Measurements from ENCODE around the gene SLX9.

Gene SLX9

DNA sequence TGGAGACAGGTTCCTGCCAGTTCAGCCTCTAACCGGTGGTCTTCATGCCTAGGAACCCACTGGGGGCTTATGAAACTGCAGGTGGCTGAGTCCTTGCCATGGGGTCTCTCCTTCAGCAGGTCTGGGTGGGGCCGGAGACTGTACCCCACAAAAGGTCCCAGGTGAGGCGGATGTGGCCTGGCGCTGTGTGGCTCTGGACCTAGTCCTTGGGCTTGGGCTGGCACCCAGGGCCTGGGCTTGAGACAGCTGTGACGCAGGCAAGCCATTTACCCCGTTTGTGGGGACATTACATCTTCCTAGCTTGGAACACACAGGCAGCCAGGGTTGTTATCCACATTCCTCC is 5.9 kb upstream of the SLX9 start:
- H3K4me1 ChIP-seq (ENCODE audit: insufficient read depth, low read length, severe bottlenecking), result peaks cover 10% of the 10 kb centered on the region
- no peak overlapping the region for H3K4me2 ChIP-seq (ENCODE audit: low read length)
- H3K79me2 ChIP-seq (ENCODE audit: insufficient read depth, low read length), result no peaks in the 10 kb centered on the region
- no peaks in the 10 kb centered on the region for H3F3A ChIP-seq (ENCODE audit: insufficient read depth, low read length)
- H3K27me3 ChIP-seq (ENCODE audit: insufficient read depth, low read length), result peaks cover 9% of the 10 kb centered on the region; the same call in 1 of the 2 replicates
- TF ChIP-seq, protein P1, sequence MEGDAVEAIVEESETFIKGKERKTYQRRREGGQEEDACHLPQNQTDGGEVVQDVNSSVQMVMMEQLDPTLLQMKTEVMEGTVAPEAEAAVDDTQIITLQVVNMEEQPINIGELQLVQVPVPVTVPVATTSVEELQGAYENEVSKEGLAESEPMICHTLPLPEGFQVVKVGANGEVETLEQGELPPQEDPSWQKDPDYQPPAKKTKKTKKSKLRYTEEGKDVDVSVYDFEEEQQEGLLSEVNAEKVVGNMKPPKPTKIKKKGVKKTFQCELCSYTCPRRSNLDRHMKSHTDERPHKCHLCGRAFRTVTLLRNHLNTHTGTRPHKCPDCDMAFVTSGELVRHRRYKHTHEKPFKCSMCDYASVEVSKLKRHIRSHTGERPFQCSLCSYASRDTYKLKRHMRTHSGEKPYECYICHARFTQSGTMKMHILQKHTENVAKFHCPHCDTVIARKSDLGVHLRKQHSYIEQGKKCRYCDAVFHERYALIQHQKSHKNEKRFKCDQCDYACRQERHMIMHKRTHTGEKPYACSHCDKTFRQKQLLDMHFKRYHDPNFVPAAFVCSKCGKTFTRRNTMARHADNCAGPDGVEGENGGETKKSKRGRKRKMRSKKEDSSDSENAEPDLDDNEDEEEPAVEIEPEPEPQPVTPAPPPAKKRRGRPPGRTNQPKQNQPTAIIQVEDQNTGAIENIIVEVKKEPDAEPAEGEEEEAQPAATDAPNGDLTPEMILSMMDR (IDR thresholded peaks at IDR 0.05; ENCODE audit: low read length), result no peak
- TF ChIP-seq EZH2 (IDR thresholded peaks at IDR 0.05; ENCODE audit: borderline replicate concordance, low read length), result no peak
- no peak overlapping the region for H3K4me3 ChIP-seq (ENCODE audit: low read depth, low read length, poor library complexity, severe bottlenecking)
- H3K9me2 ChIP-seq (ENCODE audit: low read depth, low read length), result no peaks in the 10 kb centered on the region
- no peak overlapping the region for H3K9ac ChIP-seq (ENCODE audit: low read length)
- no peaks in the 10 kb centered on the region for H3K36me3 ChIP-seq (ENCODE audit: insufficient read depth, low read length)
- no peaks in the 10 kb centered on the region for H4K20me1 ChIP-seq (ENCODE audit: insufficient read depth, low read length)
- H3K27ac ChIP-seq (ENCODE audit: low read depth, low read length, poor library complexity, severe bottlenecking), result no peak overlapping the region
- H3K9me3 ChIP-seq (ENCODE audit: low read length), result no peaks in the 10 kb centered on the region
- no peak overlapping the region for H2AFZ ChIP-seq (ENCODE audit: low read length)

DNA sequence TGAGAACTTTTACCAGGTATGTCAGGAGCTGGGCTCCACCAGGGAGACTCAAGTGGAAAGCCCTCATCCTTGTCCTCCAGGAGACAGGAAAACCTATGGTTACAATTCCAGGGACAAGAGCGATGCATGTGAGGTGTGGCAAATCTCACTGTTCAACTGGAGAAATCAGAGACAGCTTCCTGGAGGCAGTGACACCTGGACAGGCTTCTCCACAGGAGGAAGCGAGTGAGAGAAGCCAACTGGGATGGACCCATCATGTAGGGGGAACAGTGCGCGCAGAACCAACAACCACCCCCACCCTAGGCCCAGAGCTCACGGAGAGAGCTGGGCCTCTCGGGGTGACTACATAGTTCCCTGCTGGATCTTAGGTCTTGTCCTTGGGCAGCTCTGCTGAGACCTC is 5.6 kb upstream of the SLX9 start:
- Histone ChIP-seq H2AFZ (ENCODE audit: low read length) (no peak overlapping the region), H3K27me3 (ENCODE audit: insufficient read depth, low read length) (peaks cover 5% of the 10 kb centered on the region; the same call in 1 of the 2 replicates), H4K20me1 (ENCODE audit: insufficient read depth, low read length) (no peaks in the 10 kb centered on the region), H3K9me3 (ENCODE audit: low read length) (no peaks in the 10 kb centered on the region), H3K9me2 (ENCODE audit: low read depth, low read length) (no peaks in the 10 kb centered on the region), H3K79me2 (ENCODE audit: insufficient read depth, low read length) (no peaks in the 10 kb centered on the region), H3K27ac (ENCODE audit: low read depth, low read length, poor library complexity, severe bottlenecking) (no peak overlapping the region), H3K4me3 (ENCODE audit: low read depth, low read length, poor library complexity, severe bottlenecking) (no peak overlapping the region), H3K36me3 (ENCODE audit: insufficient read depth, low read length) (no peaks in the 10 kb centered on the region), H3K9ac (ENCODE audit: low read length) (no peak overlapping the region), H3K4me1 (ENCODE audit: insufficient read depth, low read length, severe bottlenecking) (peaks cover 14% of the 10 kb centered on the region), H3K4me2 (ENCODE audit: low read length) (no peak overlapping the region), H3F3A (ENCODE audit: insufficient read depth, low read length) (no peaks in the 10 kb centered on the region)
- TF ChIP-seq EZH2 (IDR thresholded peaks at IDR 0.05; ENCODE audit: borderline replicate concordance, low read length), result no peak
- TF ChIP-seq, protein P1 (IDR thresholded peaks at IDR 0.05; ENCODE audit: low read length), result no peak

DNA sequence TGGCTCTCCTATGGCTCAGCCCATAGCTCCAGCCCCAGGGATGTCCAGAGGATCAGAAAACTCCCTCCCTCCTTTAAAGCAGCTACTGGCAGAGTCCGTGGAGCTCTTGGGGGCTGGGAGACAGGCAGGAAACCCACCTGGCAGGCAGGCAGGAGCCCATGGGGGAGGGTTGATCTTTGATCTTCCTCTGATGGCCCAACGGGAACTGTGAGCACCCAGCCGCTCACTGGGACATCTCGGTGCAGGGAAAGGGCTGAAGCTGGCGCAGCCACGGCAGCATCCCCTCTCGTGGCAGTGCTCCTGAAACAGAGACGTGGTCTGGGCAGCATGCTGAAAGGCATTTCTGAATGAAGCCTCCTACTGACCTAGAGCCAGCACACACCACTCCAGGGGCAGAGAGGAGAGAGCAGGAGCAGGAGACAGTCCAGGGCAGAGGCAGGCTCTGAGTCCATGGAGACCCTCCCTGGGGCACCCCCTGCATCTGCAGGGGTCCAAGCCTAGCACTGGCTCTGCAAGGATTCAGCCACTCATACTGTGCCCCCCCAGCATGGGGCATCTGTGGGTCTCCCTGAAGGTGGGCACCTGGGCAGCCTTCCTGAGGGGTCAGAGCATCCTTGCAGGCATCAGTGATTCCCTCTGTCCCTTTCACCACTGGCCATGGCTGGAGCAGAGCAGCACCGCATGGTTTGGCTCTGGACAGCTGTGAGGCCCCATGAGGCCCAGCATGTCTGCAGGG is 4.9 kb upstream of the SLX9 start:
- Histone ChIP-seq H3K9me2 (ENCODE audit: low read depth, low read length) (no peaks in the 10 kb centered on the region), H4K20me1 (ENCODE audit: insufficient read depth, low read length) (no peaks in the 10 kb centered on the region), H3K79me2 (ENCODE audit: insufficient read depth, low read length) (no peaks in the 10 kb centered on the region), H3K27me3 (ENCODE audit: insufficient read depth, low read length) (peaks cover 5% of the 10 kb centered on the region; the same call in 1 of the 2 replicates), H3K9ac (ENCODE audit: low read length) (no peak overlapping the region), H3K9me3 (ENCODE audit: low read length) (no peaks in the 10 kb centered on the region), H3F3A (ENCODE audit: insufficient read depth, low read length) (no peaks in the 10 kb centered on the region), H3K4me2 (ENCODE audit: low read length) (no peak overlapping the region), H2AFZ (ENCODE audit: low read length) (no peak overlapping the region), H3K27ac (ENCODE audit: low read depth, low read length, poor library complexity, severe bottlenecking) (no peak overlapping the region), H3K36me3 (ENCODE audit: insufficient read depth, low read length) (no peaks in the 10 kb centered on the region), H3K4me3 (ENCODE audit: low read depth, low read length, poor library complexity, severe bottlenecking) (no peak overlapping the region), H3K4me1 (ENCODE audit: insufficient read depth, low read length, severe bottlenecking) (peaks cover 17% of the 10 kb centered on the region)
- TF ChIP-seq, protein P1 (IDR thresholded peaks at IDR 0.05; ENCODE audit: low read length), result no peak
- TF ChIP-seq EZH2 (IDR thresholded peaks at IDR 0.05; ENCODE audit: borderline replicate concordance, low read length), result no peak
